Panc1 (cell line): ENCODE results near the gene TMC3. TPM values are rescaled to one million over a fixed set of nuclear protein-coding genes. Genes with fewer than 3 reads are reported as not detected.

ENCODE experiments used
- ATAC-seq: fragments of 200-7000 bp; cut with Tn5 transposase; 2 replicates; pipeline ENCODE4 v1.9.1; 2020; ENCODE audit warnings: mild to moderate bottlenecking, moderate library complexity
- Bru-seq: library from RNA; stranded (reverse); fragments of 400-500 nt; gene quantifications from one replicate; lab custom pipeline; 2021; lab: Mats Ljungman, UMichigan
- BruChase-seq, 2 experiments: library from RNA; stranded (reverse); fragments of 400-500 nt; gene quantifications; one replicate each; lab custom pipeline; 2021; lab: Mats Ljungman, UMichigan
- BruUV-seq: library from RNA; stranded (reverse); fragments of 400-500 nt; replicated peaks from 2 replicates; lab custom pipeline; 2021; lab: Mats Ljungman, UMichigan
- CTCF ChIA-PET: fragments of 300-600 bp; sonication (Branson Sonifier 250); formaldehyde crosslinking; loops from one replicate; lab custom pipeline; 2022; ENCODE audit warnings: antibody characterized with exemption; lab: Charles Lee
- POLR2A ChIA-PET: fragments of 300-600 bp; sonication (Branson Sonifier 250); formaldehyde crosslinking; loops from one replicate; lab custom pipeline; 2022; ENCODE audit warnings: antibody characterized with exemption; lab: Charles Lee
- DNase-seq: peaks from one replicate; pipeline ENCODE4 v3.0.0-alpha.2; 2010; ENCODE audit warnings: low read depth, low spot score
- H3K27ac ChIP-seq: 2 replicates; pipeline ENCODE4 v1.5.1; 2011; ENCODE audit warnings: mild to moderate bottlenecking, low read length, inconsistent platforms
- H3K27me3 ChIP-seq: fragments of 200-500 bp; sonication (Bioruptor generic); 2 replicates; pipeline ENCODE4 v1.6.0; 2014; ENCODE audit warnings: low read length, inconsistent platforms; ENCODE audit not compliant: control insufficient read depth, insufficient read depth
- H3K36me3 ChIP-seq: fragments of 200-500 bp; sonication (Bioruptor generic); 2 replicates; pipeline ENCODE4 v1.5.1; 2014; ENCODE audit warnings: inconsistent platforms, mild to moderate bottlenecking, low read length, moderate library complexity; ENCODE audit not compliant: control insufficient read depth, insufficient read depth
- H3K4me1 ChIP-seq: 2 replicates; pipeline ENCODE4 v1.5.1; 2011; ENCODE audit warnings: inconsistent platforms, mild to moderate bottlenecking, low read length, moderate library complexity; ENCODE audit not compliant: control insufficient read depth, insufficient read depth
- H3K4me3 ChIP-seq, 2 experiments: 2 replicates each; pipeline ENCODE4 v1.5.1; 2011 to 2012; ENCODE audit warnings: low read depth in 2 of 2, low read length in 2 of 2, mild to moderate bottlenecking in 2 of 2, inconsistent platforms in 1 of 2, moderate library complexity in 1 of 2
- H3K9me3 ChIP-seq: fragments of 200-500 bp; sonication (Bioruptor generic); 2 replicates; pipeline ENCODE4 v1.5.1; 2014; ENCODE audit warnings: low read depth, mild to moderate bottlenecking, inconsistent platforms, low read length, moderate library complexity; ENCODE audit not compliant: control insufficient read depth, insufficient read depth
- CTCF ChIP-seq: fragments of 450-650 bp; IDR thresholded peaks from 2 replicates; pipeline ENCODE4 v1.5.1; 2017; ENCODE audit warnings: mild to moderate bottlenecking
- POLR2AphosphoS5 ChIP-seq: IDR thresholded peaks from 2 replicates; pipeline ENCODE4 v1.6.1; 2012; ENCODE audit warnings: mild to moderate bottlenecking, low read depth, low read length, moderate library complexity
- SIN3A ChIP-seq: IDR thresholded peaks from 2 replicates; pipeline ENCODE4 v1.6.1; 2012; ENCODE audit warnings: low read depth, mild to moderate bottlenecking, low read length, moderate library complexity, borderline replicate concordance; ENCODE audit not compliant: insufficient read depth
- TCF7L2 ChIP-seq: IDR thresholded peaks from 2 replicates; pipeline ENCODE4 v1.6.1; 2011; ENCODE audit warnings: mild to moderate bottlenecking, low read depth, low read length, inconsistent platforms
- in situ Hi-C: cut with HindIII; loops from 2 replicates; pipeline ENCODE4 v1.10.0; 2016; ENCODE audit warnings: low sequenced_read_pairs, low pct_unique_long_range_greater_than_20kb
- intact Hi-C: fragments of 100-400 bp; cut with micrococcal nuclease; formaldehyde crosslinking; loops from one replicate; pipeline ENCODE4 v1.10.0; 2022; ENCODE audit not compliant: unreplicated experiment
- long read RNA-seq: library from polyadenylated mRNA; unstranded; transcript quantifications from one replicate; pipeline ENCODE4 v2.0.0, GENCODE V29; 2021; ENCODE audit not compliant: unreplicated experiment
- polyA plus RNA-seq: library from polyadenylated mRNA; unstranded; fragments of >200 nt; gene quantifications from one replicate; pipeline ENCODE4 v1.2.1, GENCODE V29; 2012; ENCODE audit warnings: missing spikeins; ENCODE audit not compliant: insufficient read length
- total RNA-seq: library from RNA; stranded (reverse); gene quantifications from one replicate; pipeline ENCODE4 v1.2.1, GENCODE V29; 2021; ENCODE audit not compliant: unreplicated experiment
- TF ChIP-seq, protein P1 (sequence below), 2 experiments: IDR thresholded peaks; 2 replicates each; pipeline ENCODE4 v1.6.1; 2011 to 2012; ENCODE audit warnings: low read depth in 2 of 2, control low read depth in 1 of 2, low read length in 1 of 2, mild to moderate bottlenecking in 1 of 2, moderate library complexity in 1 of 2; ENCODE audit not compliant: insufficient read depth in 1 of 2

TMC3 gene
- total RNA-seq (not detected), Bru-seq, nascent RNA (not detected), BruChase-seq, experiment 1, labeled RNA remaining after a 2-hour chase (not detected), BruChase-seq, experiment 2, labeled RNA remaining after a 6-hour chase (not detected)
- polyA plus RNA-seq: not detected
- long read RNA-seq: 0 reads

GRCh38 chr15:81373775-81374395 lies at the start of gene TMC3:
TMC3 (minus strand) TSS chr15:81374213; CDS start chr15:81374077, 136 bp downstream.
- in situ Hi-C loops: no loop called here
- ATAC-seq (no peak), DNase-seq (no peak)
- no TSS peak for BruUV-seq
- TF ChIP-seq POLR2AphosphoS5 (no peak), CTCF (no peak), TCF7L2 (no peak), SIN3A (no peak)
- TF ChIP-seq, protein P1, sequence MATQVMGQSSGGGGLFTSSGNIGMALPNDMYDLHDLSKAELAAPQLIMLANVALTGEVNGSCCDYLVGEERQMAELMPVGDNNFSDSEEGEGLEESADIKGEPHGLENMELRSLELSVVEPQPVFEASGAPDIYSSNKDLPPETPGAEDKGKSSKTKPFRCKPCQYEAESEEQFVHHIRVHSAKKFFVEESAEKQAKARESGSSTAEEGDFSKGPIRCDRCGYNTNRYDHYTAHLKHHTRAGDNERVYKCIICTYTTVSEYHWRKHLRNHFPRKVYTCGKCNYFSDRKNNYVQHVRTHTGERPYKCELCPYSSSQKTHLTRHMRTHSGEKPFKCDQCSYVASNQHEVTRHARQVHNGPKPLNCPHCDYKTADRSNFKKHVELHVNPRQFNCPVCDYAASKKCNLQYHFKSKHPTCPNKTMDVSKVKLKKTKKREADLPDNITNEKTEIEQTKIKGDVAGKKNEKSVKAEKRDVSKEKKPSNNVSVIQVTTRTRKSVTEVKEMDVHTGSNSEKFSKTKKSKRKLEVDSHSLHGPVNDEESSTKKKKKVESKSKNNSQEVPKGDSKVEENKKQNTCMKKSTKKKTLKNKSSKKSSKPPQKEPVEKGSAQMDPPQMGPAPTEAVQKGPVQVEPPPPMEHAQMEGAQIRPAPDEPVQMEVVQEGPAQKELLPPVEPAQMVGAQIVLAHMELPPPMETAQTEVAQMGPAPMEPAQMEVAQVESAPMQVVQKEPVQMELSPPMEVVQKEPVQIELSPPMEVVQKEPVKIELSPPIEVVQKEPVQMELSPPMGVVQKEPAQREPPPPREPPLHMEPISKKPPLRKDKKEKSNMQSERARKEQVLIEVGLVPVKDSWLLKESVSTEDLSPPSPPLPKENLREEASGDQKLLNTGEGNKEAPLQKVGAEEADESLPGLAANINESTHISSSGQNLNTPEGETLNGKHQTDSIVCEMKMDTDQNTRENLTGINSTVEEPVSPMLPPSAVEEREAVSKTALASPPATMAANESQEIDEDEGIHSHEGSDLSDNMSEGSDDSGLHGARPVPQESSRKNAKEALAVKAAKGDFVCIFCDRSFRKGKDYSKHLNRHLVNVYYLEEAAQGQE (IDR thresholded peaks at IDR 0.05; ENCODE audit: insufficient read depth in 1 of 2, low read depth in 2 of 2, low read length in 1 of 2): no peak
- no peak within 1 kb of the TSS for H3K4me3 ChIP-seq
- intact Hi-C loops: no loop called here
- no peaks in the 10 kb centered on the region for H3K36me3 ChIP-seq
- ChIA-PET POLR2A (no interaction called here), CTCF (interaction anchor here (0.6 to 0.8 kb wide), 2 partner anchors 48 to 50 kb away, joined by 3 to 7 read pairs; no protein-coding TSS in a partner anchor)
- no peaks in the 10 kb centered on the region for H3K9me3 ChIP-seq
- H3K27me3 ChIP-seq: peaks cover 11% of the 10 kb centered on the region
- H3K27ac ChIP-seq: no peak within 1 kb of the TSS
- H3K4me1 ChIP-seq: no peaks in the 10 kb centered on the region

- Histone ChIP-seq H3K9me3 (no peaks in the 10 kb centered on the region), H3K36me3 (no peaks in the 10 kb centered on the region; the same call in 1 of the 2 replicates), H3K4me3 (no peak overlapping the region), H3K4me1 (no peaks in the 10 kb centered on the region), H3K27me3 (0 out of 2 replicates have a peak, but pooled peaks cover 4% of the 10 kb centered on the region), H3K27ac (no peak overlapping the region)
- no peak for DNase-seq
- in situ Hi-C loops: no loop called here
- ChIA-PET POLR2A (no interaction called here), CTCF (interaction anchor here (0.7 kb wide), 1 partner anchor 48 kb away, joined by 3 read pairs; no protein-coding TSS in a partner anchor)
- BruUV-seq: no TSS peak
- ATAC-seq: no peak
- intact Hi-C loops: no loop called here
- TF ChIP-seq, protein P1 (IDR thresholded peaks at IDR 0.05; ENCODE audit: insufficient read depth in 1 of 2, low read depth in 2 of 2, low read length in 1 of 2): no peak
- TF ChIP-seq TCF7L2 (no peak), CTCF (no peak)
These were observed 47.4 kb upstream of the TMC3 start for GRCh38 chr15:81421461-81421860.
